Colon (tissue), 2 donors: ENCODE measurements around the gene GM2A.
"Not testable (repeated sequence)": the region's sequence is repeated elsewhere in the genome, so short reads cannot be mapped to it uniquely, and the experiment has no call there.

ENCODE experiments used
- FAIRE-seq: peaks from 2 replicates; lab custom pipeline; 2012; peaks lifted over from hg19 to GRCh38; lab: Jason Lieb, UNC
- donor health status: control.
- donor health status: control.

GM2A gene

DNA sequence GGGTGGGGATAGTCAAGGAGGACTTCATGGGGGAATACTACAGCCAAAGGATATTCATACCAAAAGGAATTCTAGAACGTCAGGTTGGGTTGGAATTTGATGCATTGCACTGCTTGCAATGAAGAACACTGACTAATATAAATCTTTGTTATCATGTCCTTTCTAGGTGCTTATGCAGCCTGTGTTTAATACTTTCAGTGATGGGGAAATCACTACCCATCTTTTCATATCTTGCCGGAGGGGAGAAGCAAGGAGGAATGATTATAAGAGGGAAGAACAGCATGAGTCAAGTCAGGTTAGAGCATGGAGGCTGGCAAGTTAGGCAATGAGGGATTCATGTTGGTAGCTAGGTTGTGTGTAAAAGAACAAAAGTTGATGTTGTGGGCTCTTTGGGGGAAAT is 24.0 kb upstream of the GM2A start:
- no peak for FAIRE-seq

DNA sequence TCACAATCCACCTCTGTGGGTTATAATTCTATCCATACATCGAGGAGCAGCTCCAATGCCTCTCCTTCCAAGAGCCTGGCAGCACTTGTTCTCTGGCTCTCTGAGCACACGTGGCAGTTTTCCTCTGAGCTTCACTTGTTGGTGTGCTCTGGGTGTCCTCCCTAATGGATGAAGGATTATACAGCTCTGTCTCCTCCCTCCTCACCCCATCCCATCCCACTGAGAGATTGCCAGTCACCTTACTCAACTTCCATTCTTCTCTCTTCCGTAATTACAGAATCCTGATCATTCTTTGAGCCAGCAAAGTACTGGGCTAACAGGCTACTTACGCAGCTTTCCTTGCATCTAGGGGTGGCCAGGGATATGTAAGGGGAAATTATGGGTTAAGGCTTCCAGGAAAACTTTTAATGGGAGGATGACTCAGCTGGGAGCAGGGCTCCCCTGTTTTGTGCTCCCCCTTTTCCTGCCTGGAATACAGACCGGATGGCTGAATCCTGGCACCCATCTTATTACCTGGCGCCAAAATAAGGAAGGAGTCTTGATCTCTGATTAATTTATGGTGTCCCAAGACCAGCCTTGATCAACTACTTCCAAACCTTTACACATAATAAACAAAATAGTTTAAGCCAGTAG is 22.8 kb upstream of the GM2A start:
- no peak for FAIRE-seq

DNA sequence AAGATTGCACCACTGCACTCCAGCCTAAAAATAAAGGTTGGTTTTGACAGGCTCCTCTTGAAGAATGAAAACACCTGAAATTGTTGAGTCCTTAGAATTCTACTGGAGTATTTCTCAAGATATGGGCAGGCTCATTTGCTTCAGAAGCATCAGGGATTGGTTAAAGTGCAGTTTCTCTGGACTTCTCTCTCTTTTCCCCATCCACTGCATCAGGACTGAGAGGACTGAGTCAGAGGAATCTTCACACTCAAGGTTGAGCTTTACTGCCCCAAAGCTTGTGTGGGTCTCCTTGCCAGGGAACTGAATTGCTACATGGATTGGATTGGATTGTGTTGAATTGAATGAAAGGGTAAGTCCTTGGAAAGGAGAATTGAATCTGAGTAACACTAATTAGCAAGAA is 21.6 kb upstream of the GM2A start:
- FAIRE-seq = no peak

DNA sequence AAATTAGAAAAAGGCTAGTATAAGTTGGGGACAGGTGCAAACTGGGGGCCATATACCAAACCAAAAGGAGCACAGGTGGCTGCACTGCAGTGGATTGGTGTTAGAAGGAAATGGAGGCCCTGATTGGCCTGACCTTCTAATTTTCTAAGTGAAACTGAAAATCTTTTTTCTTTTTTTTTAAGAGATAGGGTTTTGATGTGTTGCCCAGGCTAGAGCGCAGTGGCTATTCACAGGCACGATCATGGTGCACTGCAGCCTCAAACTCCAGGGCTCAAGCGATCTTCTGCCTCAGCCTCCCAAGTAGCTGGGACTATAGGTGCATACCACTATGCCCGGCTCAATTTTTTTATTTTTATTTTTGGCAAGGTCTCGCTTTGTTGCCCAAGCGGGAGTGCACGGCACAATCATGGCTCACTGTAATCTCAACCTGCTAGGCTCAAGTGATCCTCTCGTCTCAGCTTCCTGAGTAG is 19.3 kb upstream of the GM2A start:
- FAIRE-seq = no peak

DNA sequence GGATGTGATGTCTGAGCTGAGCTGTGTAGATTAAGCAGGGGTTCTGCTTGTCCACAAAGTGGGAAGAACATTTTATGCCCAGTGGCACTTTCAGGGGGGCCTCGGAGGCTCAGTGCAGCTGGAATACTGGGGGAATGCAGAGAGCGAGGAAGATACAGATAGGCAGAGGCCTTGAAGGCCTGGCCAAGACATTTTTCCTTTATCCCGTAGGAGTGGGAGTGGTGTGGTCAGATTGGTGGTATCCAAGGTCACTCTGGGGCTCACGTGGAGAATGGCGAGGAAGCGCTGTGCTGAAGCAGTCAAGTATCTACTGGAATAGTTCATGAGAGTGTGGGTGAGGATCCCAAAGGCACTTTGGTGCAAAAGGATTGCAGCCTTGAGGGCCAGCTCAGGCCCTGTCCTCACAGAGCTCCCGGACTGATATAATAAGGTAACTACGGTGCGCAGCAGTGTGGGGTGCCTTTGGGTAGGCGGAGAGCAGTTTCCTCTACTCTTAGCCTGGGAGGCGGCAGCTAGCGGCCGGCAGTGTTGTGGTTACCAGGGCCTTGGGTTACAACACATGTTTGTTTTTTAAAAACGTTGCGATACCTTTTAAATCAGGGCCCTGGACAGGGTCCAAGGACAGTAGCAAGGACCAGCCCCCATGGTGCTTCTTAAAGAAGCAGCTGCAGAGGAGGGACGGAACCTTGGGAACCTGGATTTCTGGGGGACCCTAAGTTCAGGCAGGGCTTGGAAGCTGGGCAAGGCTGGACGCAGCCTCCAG is 18.3 kb upstream of the GM2A start:
- no peak for FAIRE-seq

DNA sequence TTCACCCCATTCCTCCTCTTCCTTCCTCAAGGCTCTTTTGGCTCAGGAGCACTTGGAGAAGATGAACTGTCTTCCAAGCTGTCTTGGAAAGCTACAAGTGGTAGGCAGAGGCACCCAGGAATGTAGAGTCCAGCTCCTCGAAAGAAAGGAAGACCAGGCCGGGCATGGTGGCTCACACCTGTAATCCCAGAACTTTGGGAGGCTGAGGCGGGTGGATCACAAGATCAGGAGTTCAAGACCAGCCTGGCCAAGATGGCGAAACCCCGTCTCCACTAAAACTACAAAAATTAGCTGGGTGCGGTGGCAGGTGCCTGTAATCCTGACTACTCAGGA is 17.8 kb upstream of the GM2A start:
- FAIRE-seq = not testable (repeated sequence)

DNA sequence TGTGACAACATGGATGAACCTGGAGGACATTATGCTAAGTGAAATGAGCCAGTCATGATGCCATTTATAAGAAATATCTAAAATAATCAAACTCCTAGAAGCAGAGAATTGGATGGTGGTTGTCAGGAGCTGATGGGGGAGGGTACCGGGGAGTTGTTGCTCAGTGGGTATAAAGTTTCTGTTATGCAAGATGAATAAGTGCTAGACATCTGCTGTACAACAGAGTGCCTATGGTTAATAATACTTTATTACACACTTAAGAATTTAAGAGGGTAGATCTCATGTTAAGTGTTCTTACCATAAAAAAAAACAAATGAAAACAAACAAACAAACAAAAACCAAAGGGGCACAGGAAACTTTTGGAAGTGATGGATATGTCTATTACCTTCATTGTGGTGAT is 16.1 kb upstream of the GM2A start:
- FAIRE-seq = no peak

DNA sequence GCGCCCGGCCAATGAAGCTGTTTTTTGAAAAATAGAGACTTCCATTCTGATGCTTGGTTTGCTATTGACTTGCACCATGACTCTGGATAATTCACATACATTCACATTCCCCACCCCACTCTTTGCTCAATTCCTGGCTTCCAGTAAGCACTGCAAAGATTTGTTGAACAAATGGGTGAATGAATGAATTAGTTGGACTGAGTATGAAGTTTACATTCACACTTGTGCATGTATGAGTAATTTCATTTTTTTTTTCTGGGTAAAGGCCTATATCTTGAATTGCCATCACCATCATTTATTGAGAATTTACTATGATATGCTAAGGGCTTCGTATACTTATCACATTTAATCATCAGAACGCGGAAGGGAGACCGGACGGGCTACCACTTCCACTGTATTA is 15.3 kb upstream of the GM2A start:
- FAIRE-seq = no peak

DNA sequence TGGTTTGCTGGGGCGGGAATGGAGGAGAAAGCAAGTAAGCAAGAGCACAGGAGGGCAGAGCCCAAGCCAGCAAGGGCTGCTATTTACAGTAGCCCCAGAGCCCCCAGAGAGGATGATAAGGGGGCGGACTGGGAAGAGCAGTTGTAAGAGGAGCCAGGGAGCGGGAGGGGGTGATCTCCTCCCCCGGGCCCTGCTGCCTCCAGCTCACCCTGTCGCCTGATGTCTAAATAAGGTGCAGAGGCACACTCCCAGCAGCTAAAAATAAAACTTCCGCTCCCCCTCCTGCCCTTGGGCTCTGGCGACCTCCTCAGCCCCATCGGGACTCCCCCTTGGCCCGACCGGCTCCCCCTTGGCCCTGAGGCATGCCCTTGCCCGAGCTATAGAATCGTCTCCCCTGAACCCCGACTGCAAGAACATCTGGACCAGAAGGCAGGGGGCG is 14.7 kb upstream of the GM2A start:
- FAIRE-seq = no peak

DNA sequence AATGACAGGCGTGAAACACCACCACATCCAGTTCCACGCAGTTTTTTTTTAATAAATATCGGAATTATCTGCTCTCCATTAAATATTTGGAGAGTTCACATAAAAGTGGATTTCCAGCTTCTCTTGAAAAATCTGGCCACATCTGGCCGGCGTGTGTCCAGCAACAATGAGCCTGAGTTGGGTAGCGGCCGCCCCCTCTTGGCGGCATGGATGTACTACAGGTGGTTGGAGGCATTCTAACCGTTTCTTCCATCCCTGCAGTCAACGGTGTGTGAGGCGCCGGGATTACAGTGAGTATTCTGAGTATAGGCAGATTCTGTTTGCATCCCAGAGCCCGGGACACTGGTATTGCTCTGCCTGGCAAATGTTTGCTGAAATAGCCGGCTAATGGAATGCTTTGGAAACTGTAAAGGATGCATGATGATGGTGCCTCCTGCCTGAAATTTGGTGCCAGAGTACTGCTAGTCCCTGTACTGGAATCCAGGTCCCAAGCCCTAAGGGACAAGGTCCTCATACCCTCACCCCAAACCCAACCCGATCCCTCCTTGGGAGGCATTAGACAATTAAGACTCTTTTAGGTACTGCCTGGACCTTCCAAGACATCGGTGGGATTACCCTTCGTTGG is 13.6 kb upstream of the GM2A start:
- no peak for FAIRE-seq

DNA sequence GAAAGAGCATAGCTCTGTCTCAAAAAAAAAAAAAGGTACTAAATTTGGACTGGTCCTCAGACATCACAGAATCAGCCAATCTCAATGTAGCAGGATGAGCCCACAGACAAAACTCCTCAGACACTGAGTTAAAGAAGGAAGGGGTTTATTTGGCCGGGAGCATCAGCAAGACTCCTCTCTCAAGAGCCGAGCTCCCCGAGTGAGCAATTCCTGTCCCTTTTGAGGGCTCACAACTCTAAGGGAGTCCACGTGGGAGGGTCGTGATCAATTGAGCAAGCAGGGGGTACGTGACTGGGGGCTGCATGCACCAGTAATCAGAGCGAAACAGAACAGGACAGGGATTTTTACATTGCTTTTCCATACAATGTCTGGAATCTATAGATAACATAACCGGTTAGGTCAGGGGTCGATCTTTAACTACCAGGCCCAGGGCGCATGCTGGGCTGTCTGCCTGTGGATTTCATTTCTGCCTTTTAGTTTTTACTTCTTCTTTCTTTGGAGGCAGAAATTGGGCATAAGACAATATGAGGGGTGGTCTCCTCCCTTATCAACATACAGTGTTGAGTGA is 12.6 kb upstream of the GM2A start:
- not testable (repeated sequence) for FAIRE-seq

DNA sequence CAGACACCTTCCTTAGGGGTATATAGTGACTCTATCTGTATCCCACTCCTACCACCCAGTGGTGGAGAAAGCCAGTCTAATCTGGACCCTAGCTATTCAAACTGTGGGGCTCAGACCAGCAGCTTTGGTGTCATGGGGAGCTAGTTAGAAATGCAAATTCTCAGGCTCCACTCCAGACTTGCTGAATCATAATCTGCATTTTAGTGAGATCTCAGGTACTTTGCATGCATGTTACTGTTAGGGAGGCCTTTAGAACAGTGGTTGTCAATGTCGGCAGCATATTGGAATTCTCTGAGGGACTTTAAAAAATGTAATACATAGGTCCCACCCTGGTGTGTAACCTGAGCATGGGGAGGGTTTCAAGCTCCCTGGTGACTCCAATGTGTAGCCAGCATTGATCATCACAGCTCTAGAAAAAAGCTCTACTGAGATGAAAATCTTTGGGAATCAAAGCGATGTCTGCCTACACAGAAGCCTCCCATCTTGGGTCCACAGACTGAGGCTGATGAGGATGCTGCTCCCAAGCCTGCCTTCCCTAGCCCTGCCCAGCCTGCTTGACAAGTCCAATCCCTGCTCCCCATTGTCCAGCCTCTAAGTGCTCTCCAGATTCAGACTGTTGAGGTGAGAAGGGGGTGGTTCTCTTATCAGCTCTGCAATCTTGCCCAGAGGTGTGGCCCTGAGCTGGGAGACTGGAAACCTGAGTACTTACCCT is 11.9 kb upstream of the GM2A start:
- FAIRE-seq = no peak

DNA sequence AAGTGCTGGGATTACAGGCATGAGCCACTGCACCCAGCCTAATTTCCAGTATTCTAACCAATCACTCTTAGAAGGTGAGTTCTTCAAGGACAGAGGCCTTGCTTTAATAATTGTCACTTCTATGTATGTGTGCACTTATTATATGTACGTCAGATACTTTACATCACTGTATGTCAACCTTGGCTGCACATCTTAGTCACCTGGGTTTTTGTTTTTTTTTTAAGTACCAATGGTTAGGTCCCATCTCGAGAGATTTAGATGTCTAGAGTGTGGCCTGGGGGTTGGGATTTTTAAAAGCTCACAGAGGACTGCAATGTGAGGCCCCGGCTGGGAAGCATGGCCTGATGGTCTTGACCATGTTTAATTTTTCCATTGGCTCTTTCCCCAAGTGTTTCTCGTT is 9.9 kb upstream of the GM2A start:
- FAIRE-seq = no peak

DNA sequence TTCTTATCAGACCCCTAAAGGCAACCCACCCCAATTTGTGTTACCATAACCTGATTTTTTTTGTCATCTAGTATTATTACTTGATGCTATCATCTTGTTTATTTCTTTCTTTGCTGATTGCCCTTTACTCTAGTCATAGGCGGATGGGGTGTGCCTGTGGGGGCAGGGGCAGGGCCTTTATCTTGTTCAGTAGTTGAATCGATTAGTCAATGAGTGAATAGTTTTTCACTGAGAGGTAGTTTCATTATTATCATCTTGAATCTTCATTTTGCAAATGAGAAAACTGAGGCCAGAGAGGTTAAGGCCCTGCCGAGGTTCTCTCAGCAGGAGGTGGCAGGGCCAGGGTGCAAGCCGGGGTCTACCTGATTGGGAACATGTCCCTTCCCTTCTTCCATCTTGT is 9.4 kb upstream of the GM2A start:
- no peak for FAIRE-seq

DNA sequence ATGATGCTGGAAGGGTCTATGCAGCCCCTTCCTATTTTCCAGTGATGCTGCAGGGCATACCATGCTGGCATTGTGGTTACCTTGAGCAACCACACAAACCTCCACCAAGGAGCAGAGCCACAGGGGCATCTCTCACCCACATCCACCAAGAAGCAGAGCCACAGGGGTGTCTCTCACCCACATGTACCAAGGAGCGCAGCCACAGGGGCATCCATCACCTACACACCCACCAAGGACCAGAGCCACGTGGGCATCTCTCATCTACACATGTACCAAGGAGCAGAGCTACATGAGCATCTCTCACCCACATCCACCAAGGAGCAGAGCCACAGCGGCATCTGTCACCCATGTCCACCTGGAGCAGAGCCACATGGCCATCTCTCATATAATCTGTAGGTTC is 8.8 kb upstream of the GM2A start:
- no peak for FAIRE-seq

DNA sequence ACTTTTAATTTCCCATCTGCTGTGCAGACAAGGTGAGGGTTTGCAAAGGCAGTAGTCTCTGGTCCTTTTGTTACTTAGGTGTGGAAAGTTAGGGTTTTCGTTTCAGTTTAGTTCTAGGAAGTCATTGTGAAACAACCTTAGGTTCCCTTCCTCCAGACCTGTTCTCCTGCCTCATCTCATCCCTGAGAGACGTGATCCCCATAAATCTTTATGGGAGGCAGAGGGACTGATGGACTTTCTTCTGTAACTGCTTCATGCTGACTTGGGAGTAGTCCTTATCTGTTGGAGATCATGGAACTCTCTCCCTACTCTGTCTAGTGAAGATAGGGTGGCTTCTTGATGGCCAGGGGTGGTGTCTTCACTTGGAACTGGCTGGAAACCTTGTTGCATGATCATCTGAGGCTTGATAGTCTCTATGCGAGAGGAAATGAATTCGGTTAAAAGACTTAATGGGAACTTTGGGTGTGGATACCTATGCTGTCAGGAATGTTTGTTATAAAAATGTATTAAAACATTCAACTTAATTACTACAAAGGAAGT is 7.2 kb upstream of the GM2A start:
- no peak for FAIRE-seq

DNA sequence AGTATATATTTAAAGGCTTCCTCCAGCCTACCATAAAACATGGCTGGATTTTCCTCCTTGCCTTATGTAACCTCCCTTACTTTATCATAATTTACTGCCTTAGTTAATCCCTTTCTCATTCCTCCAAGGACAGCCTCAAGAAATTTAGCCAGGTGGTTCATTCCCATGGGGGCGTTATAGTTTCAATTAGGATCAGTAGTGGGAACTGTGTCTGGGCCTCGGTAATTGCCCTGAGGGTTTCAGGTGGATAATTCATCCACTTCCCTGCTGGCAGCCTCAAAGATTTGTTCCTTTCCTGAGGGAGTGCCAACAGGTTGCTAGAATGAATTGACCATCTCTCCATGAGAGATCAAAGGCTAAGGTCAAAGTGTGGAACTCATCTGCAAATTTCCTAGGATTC is 4.3 kb upstream of the GM2A start:
- FAIRE-seq = no peak

DNA sequence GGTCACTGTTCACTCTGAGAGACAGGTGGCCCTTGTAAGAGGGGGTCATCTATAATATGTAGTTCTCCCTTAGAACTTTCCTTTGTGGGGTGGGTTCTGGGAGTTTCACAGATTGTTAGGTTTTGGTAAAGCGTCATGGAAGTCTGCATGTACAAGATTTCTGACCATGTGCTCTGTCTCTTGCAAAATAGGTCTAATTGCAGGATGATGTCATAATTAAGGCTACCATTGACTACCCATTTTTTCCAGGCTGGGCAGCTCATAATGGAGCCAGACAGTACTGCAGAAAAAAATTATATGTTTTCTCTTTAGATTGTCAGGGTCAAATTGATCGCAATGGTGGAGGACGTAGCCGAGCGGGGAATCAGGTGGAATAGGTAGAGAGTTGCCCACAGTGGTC is 3.7 kb upstream of the GM2A start:
- no peak for FAIRE-seq

DNA sequence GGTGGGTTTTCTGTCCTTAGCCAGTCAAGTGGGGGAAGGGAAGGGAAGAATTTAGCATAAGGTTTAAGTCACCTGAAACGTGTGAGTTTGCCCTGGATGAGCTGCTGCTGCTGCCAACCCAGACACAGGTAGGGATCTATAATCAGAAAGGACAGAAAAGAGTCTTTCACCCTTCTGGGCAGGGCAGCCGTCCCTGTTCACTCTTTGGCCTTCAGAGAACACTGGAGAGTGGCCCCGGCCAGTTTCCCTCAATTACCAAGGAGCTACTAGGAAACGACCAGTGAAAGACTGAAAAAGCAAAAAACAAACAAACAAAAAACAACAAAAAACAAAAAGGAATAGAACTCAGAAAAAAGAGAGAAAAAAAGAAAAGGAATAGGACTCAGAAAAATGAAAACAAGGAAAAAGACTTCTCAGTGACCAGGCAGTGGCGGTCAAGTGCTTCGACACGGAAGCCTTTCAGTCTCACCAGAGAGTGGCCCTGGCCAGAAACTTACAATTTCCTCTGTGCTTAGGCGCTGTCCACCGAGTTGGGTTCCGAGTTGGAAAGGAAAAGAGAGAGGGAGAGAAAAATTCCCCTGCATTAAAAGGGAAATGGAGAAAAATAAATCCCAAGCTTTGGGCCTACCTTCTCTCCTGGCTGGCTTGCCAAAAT is 2.5 kb upstream of the GM2A start:
- FAIRE-seq = no peak

DNA sequence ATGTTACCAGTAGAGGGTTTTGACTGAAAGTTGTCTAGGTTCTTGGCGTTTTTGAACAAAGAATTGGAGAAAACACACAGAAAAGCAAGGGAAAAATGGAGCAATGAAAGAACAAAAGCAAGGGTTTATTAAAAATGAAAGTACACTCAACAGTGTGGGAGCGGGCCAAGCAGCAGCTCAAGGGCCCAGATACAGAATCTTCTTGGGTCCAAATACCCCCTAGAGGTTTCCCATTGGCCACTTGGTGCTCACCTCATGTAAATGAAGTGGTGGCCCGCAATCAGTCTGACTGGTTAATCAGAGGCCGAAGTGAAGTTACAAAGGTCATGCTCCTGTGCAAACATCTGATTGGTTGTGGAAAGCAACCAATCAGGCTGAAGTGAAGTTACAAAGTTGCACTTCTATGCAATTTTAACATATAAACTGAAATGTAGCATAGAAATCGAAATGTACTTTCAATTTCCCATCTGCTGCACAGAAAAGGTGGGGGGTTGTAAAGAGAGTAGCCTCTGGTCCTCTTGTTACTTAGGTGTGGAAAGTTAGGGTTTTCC is 1.9 kb upstream of the GM2A start:
- no peak for FAIRE-seq

DNA sequence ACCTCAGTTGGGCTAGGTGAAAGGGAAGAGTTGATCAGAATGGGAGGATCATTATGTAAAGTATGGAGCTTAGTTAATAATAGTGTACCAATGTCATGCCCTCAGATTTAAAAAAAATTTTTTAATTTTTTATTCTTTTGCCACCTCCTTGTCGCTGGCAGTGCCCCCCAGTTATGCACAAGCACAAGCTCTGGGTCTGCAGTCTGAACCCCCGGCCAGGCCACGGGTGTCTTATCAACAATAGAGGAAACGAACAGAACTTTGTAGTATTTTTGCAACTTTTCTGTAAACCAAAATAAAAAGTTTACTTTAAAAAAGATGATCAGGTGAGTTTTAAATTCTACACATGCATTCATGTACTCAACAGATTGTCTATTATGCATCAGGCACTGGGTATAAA is 1.4 kb upstream of the GM2A start:
- FAIRE-seq = no peak

DNA sequence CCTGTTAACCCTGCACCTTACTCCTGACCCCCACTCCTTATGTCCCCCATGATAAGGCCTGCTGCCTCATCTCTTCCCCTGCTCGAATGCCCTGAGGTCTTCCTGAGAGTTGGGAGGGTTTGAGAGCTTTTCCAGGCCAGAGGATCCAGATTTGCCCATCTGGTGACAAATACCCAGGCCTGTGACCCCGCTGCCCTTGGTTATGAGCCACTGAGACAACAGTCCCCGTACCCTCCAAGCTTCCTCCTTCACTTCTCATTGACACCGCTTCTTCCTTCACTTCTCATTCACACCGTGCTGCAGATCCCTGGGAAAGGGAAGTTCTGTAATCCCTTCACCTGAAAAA is 593 bp downstream of the GM2A start:
- no peak for FAIRE-seq
